Peyer's patch (tissue), 4 donors: ENCODE data around the gene FCSK.

ENCODE experiments used
- CTCF ChIP-seq, 6 experiments: fragments of 450-650 bp in 4 of 6; fragments of 200-600 bp in 2 of 6; sonication (generic) in 1 of 6; IDR thresholded peaks; one replicate each; pipeline ENCODE4 v1.5.1; 2017 to 2019; ENCODE audit warnings: antibody characterized with exemption in 6 of 6, mild to moderate bottlenecking in 3 of 6, moderate library complexity in 1 of 6
- POLR2A ChIP-seq, 2 donors: fragments of 450-650 bp; IDR thresholded peaks; one replicate each; pipeline ENCODE4 v1.5.1; 2017; ENCODE audit warnings: antibody characterized with exemption in 2 of 2, mild to moderate bottlenecking in 2 of 2, moderate library complexity in 2 of 2

DNA sequence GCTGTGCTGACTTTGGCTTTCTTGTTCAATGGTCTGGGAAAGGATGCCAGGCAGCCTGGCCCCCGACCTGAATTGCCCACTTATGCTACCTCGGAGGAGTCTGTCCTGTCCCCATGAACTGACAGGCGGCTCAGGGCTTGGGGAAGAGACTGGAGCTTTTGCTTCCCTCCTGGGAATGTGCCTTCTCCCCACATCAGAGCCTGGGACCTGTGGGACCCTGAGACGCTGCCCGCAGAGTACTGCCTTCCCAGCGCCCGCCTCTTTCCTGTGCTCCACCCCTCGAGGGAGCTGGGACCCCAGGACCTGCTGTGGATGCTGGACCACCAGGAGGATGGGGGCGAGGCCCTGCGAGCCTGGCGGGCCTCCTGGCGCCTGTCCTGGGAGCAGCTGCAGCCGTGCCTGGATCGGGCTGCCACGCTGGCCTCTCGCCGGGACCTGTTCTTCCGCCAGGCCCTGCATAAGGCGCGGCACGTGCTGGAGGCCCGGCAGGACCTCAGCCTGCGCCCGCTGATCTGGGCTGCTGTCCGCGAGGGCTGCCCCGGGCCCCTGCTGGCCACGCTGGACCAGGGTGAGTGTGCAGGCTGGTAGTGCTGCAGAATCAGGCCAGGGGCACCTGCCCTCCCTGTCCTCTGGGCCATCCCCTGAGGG, 18.5 kb downstream of the FCSK start:
- no peak for TF ChIP-seq POLR2A (IDR thresholded peaks at IDR 0.05)
- no peak for TF ChIP-seq CTCF (IDR thresholded peaks at IDR 0.05)
